Astrocyte (in vitro differentiated cells and primary cell): ENCODE data around the gene GNB2. TPM values are rescaled to one million over a fixed set of nuclear protein-coding genes. Genes with fewer than 3 reads are reported as not detected.

Experiments used
- DNase-seq: peaks from one replicate; pipeline ENCODE4 v3.0.0-alpha.2; 2010; ENCODE audit warnings: low read depth
- FAIRE-seq: peaks from 2 replicates; lab custom pipeline; 2011; peaks lifted over from hg19 to GRCh38; lab: Jason Lieb, UNC
- H2AFZ ChIP-seq: 2 replicates; pipeline ENCODE4 v1.6.0; 2012; ENCODE audit warnings: low read depth, low read length, inconsistent platforms
- H3K27ac ChIP-seq: 2 replicates; pipeline ENCODE4 v1.5.1; 2011; ENCODE audit warnings: low read depth, low read length, inconsistent platforms
- H3K27me3 ChIP-seq: 2 replicates; pipeline ENCODE4 v1.6.0; 2011; ENCODE audit warnings: low read length, inconsistent platforms; ENCODE audit not compliant: insufficient read depth
- H3K36me3 ChIP-seq: 2 replicates; pipeline ENCODE4 v1.5.1; 2011; ENCODE audit warnings: low read length, inconsistent platforms; ENCODE audit not compliant: insufficient read depth
- H3K4me1 ChIP-seq: 2 replicates; pipeline ENCODE4 v1.5.1; 2011; ENCODE audit warnings: low read length, inconsistent platforms; ENCODE audit not compliant: insufficient read depth
- H3K4me2 ChIP-seq: 2 replicates; pipeline ENCODE4 v1.6.0; 2012; ENCODE audit warnings: low read length, inconsistent platforms
- H3K4me3 ChIP-seq: 2 replicates; pipeline ENCODE4 v1.5.1; 2011; ENCODE audit warnings: low read depth, mild to moderate bottlenecking, low read length, inconsistent platforms; ENCODE audit not compliant: insufficient read depth
- H3K79me2 ChIP-seq: 2 replicates; pipeline ENCODE4 v1.6.0; 2012; ENCODE audit warnings: mild to moderate bottlenecking, low read length, inconsistent platforms; ENCODE audit not compliant: insufficient read depth
- H3K9ac ChIP-seq: 2 replicates; pipeline ENCODE4 v1.6.0; 2012; ENCODE audit warnings: mild to moderate bottlenecking, low read length, inconsistent platforms
- H3K9me3 ChIP-seq: 2 replicates; pipeline ENCODE4 v1.5.1; 2012; ENCODE audit warnings: low read depth, mild to moderate bottlenecking, low read length, inconsistent platforms; ENCODE audit not compliant: insufficient read depth
- H4K20me1 ChIP-seq: 2 replicates; pipeline ENCODE4 v1.6.0; 2012; ENCODE audit warnings: low read length, inconsistent platforms; ENCODE audit not compliant: insufficient read depth
- H3K27ac Mint-ChIP-seq: one replicate; pipeline ENCODE4 v1.8.0; 2021; ENCODE audit warnings: mild to moderate bottlenecking, mixed read lengths; ENCODE audit not compliant: unreplicated experiment
- H3K27me3 Mint-ChIP-seq: one replicate; pipeline ENCODE4 v1.8.0; 2021; ENCODE audit warnings: low read depth, mixed read lengths; ENCODE audit not compliant: unreplicated experiment
- H3K36me3 Mint-ChIP-seq: one replicate; pipeline ENCODE4 v1.8.0; 2021; ENCODE audit warnings: low read depth, mixed read lengths; ENCODE audit not compliant: unreplicated experiment
- H3K4me1 Mint-ChIP-seq: one replicate; pipeline ENCODE4 v1.8.0; 2021; ENCODE audit warnings: low read depth, mixed read lengths; ENCODE audit not compliant: unreplicated experiment
- H3K4me3 Mint-ChIP-seq: one replicate; pipeline ENCODE4 v1.8.0; 2021; ENCODE audit warnings: mild to moderate bottlenecking, moderate library complexity, mixed read lengths; ENCODE audit not compliant: unreplicated experiment
- H3K9me3 Mint-ChIP-seq: one replicate; pipeline ENCODE4 v1.8.0; 2021; ENCODE audit warnings: mild to moderate bottlenecking, mixed read lengths; ENCODE audit not compliant: unreplicated experiment
- CTCF ChIP-seq: IDR thresholded peaks from 2 replicates; pipeline ENCODE4 v1.5.1; 2011; ENCODE audit warnings: low read depth, mild to moderate bottlenecking, inconsistent platforms, low read length, moderate library complexity; ENCODE audit not compliant: insufficient read depth
- EZH2 ChIP-seq: IDR thresholded peaks from 2 replicates; pipeline ENCODE4 v1.6.1; 2012; ENCODE audit warnings: mild to moderate bottlenecking, low read length, inconsistent platforms; ENCODE audit not compliant: insufficient read depth
- total RNA-seq: library from RNA; stranded (reverse); gene quantifications from 2 replicates; pipeline ENCODE4 v1.2.1, GENCODE V29; 2021

GNB2 gene
- total RNA-seq, 1 donor from 2014 or later: 274 TPM

- FAIRE-seq (no peak), DNase-seq (no peak)
- H3K4me2 ChIP-seq: peak overlapping the region; percentile 98
- peaks cover 2% of the 10 kb centered on the region for H3K9me3 Mint-ChIP-seq
- H3K27ac ChIP-seq: no peak overlapping the region
- H3K27me3 Mint-ChIP-seq: peaks cover 4% of the 10 kb centered on the region
- no peaks in the 10 kb centered on the region for H3K9me3 ChIP-seq
- H3K4me3 ChIP-seq: peak overlapping the region; percentile 78
- peaks cover 55% of the 10 kb centered on the region for H4K20me1 ChIP-seq
- H3K27me3 ChIP-seq: no peaks in the 10 kb centered on the region
- H3K4me1 ChIP-seq: peaks cover 28% of the 10 kb centered on the region
- H3K36me3 ChIP-seq: no peaks in the 10 kb centered on the region
- H3K27ac Mint-ChIP-seq: peak overlapping the region; percentile 42
- peak overlapping the region; percentile 87 for H3K9ac ChIP-seq
- no peak overlapping the region for H2AFZ ChIP-seq
- H3K4me3 Mint-ChIP-seq: peak overlapping the region; percentile 97
- TF ChIP-seq CTCF (no peak), EZH2 (no peak)
- H3K4me1 Mint-ChIP-seq: peaks cover 12% of the 10 kb centered on the region
- peaks cover 54% of the 10 kb centered on the region for H3K79me2 ChIP-seq
- H3K36me3 Mint-ChIP-seq: peaks cover 5% of the 10 kb centered on the region
These were observed 19.0 kb downstream of the GNB2 start for GRCh38 chr7:100692578-100692961.

GRCh38 chr7:100693312-100694097 lies 20.0 kb downstream of the GNB2 start:
- H3K4me2 ChIP-seq: peak overlapping the region; percentile 98
- no peaks in the 10 kb centered on the region for H3K36me3 ChIP-seq
- DNase-seq: no peak
- H4K20me1 ChIP-seq: peaks cover 46% of the 10 kb centered on the region
- peak overlapping the region; percentile 38 for H3K27ac ChIP-seq
- peak overlapping the region; percentile 97 for H3K4me3 Mint-ChIP-seq
- peak overlapping the region; percentile 93 for H3K27ac Mint-ChIP-seq
- peak overlapping the region; percentile 87 for H3K9ac ChIP-seq
- H3K27me3 ChIP-seq: no peaks in the 10 kb centered on the region
- H2AFZ ChIP-seq: no peak overlapping the region
- H3K9me3 Mint-ChIP-seq: peaks cover 2% of the 10 kb centered on the region
- no peaks in the 10 kb centered on the region for H3K9me3 ChIP-seq
- H3K4me3 ChIP-seq: peak overlapping the region; percentile 78
- peaks cover 20% of the 10 kb centered on the region for H3K4me1 ChIP-seq
- H3K27me3 Mint-ChIP-seq: peaks cover 4% of the 10 kb centered on the region
- TF ChIP-seq CTCF: no peak
- no peak for TF ChIP-seq EZH2
- H3K36me3 Mint-ChIP-seq: peaks cover 3% of the 10 kb centered on the region
- peaks cover 50% of the 10 kb centered on the region for H3K79me2 ChIP-seq
- H3K4me1 Mint-ChIP-seq: peaks cover 6% of the 10 kb centered on the region
- FAIRE-seq: no peak
